ENCODE data around the gene TEX22.

The TEX22 gene

DNA sequence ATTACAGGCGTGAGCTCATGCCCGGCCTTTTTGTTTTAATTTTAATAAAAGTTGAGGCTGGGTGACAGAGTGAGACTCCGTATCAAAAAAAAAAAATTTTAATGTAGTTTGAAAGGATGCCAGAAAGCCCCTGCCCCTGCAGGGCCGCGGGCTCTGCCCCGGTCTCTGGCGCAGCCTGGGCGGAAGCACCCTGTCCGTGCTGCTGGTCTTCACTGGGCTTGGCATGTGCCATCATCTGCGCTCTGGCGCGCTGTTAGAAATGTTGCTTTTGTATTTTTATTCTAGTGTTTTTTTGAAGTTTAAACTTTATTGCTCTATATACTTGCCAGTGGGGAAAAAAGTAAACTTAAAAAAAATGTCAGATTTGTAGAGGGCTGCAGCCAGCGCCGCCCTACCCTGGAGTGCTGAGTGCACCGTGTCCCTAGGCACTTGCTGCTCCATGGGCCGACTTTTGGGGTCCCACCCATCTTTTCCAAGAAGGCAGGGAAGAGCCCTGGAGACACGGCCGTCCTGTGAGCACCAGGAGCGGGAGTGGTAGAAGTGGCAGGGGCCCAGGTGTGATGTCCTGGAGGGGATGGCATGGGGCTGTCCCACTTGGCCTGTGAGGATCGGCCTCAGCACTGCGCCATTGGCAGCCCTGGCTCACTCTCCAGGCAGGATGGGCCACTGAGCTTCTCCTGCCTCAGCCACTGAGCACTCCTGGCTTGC, 25.3 kb downstream of the TEX22 start (continued):
- TF ChIP-seq, protein P1, sequence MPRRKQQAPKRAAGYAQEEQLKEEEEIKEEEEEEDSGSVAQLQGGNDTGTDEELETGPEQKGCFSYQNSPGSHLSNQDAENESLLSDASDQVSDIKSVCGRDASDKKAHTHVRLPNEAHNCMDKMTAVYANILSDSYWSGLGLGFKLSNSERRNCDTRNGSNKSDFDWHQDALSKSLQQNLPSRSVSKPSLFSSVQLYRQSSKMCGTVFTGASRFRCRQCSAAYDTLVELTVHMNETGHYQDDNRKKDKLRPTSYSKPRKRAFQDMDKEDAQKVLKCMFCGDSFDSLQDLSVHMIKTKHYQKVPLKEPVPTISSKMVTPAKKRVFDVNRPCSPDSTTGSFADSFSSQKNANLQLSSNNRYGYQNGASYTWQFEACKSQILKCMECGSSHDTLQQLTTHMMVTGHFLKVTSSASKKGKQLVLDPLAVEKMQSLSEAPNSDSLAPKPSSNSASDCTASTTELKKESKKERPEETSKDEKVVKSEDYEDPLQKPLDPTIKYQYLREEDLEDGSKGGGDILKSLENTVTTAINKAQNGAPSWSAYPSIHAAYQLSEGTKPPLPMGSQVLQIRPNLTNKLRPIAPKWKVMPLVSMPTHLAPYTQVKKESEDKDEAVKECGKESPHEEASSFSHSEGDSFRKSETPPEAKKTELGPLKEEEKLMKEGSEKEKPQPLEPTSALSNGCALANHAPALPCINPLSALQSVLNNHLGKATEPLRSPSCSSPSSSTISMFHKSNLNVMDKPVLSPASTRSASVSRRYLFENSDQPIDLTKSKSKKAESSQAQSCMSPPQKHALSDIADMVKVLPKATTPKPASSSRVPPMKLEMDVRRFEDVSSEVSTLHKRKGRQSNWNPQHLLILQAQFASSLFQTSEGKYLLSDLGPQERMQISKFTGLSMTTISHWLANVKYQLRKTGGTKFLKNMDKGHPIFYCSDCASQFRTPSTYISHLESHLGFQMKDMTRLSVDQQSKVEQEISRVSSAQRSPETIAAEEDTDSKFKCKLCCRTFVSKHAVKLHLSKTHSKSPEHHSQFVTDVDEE (CRISPR knock-in tag; IDR thresholded peaks at IDR 0.05) = no peak

DNA sequence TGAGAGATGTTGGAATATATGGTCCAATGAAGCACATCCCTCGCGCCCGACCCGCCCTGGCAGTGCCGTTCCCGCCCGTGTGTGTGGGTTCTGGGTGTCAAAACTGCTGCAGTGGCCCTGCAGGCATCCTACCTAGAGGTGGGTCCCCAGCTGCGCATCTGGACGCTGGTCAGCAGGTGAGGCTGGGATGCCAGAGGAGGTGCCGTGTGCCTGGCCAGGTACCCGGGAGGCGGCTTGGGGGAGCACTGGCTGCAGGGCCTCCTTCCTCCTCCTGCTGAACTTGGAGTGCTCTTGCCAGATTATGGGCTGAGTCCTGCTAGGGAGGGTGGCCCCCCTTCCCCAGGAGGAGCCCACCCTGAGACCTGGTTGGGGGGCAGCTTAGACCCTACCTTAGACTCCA, 26.5 kb downstream of the TEX22 start:
- ATAC-seq = no peak
- TF ChIP-seq, protein P2, sequence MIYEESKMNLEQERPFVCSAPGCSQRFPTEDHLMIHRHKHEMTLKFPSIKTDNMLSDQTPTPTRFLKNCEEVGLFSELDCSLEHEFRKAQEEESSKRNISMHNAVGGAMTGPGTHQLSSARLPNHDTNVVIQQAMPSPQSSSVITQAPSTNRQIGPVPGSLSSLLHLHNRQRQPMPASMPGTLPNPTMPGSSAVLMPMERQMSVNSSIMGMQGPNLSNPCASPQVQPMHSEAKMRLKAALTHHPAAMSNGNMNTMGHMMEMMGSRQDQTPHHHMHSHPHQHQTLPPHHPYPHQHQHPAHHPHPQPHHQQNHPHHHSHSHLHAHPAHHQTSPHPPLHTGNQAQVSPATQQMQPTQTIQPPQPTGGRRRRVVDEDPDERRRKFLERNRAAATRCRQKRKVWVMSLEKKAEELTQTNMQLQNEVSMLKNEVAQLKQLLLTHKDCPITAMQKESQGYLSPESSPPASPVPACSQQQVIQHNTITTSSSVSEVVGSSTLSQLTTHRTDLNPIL (CRISPR knock-in tag; IDR thresholded peaks at IDR 0.05; ENCODE audit: low read depth) = no peak
- TF ChIP-seq ISL1 (CRISPR knock-in tag; IDR thresholded peaks at IDR 0.05) (no peak), GLIS3 (CRISPR knock-in tag; IDR thresholded peaks at IDR 0.05) (no peak), CSDC2 (CRISPR knock-in tag; IDR thresholded peaks at IDR 0.05) (no peak), OSR1 (CRISPR knock-in tag; IDR thresholded peaks at IDR 0.05) (no peak), ARNTL (CRISPR knock-in tag; IDR thresholded peaks at IDR 0.05; ENCODE audit: borderline replicate concordance, low read depth) (no peak), ESRRG (CRISPR knock-in tag; IDR thresholded peaks at IDR 0.05) (no peak), ZNF8 (CRISPR knock-in tag; IDR thresholded peaks at IDR 0.05) (no peak), ZFP30 (CRISPR knock-in tag; IDR thresholded peaks at IDR 0.05) (no peak), ZFP3 (CRISPR knock-in tag; IDR thresholded peaks at IDR 0.05) (no peak), BACH2 (CRISPR knock-in tag; IDR thresholded peaks at IDR 0.05; ENCODE audit: borderline replicate concordance) (no peak)
- TF ChIP-seq, protein P1 (CRISPR knock-in tag; IDR thresholded peaks at IDR 0.05) = no peak
- TF ChIP-seq, protein P3, sequence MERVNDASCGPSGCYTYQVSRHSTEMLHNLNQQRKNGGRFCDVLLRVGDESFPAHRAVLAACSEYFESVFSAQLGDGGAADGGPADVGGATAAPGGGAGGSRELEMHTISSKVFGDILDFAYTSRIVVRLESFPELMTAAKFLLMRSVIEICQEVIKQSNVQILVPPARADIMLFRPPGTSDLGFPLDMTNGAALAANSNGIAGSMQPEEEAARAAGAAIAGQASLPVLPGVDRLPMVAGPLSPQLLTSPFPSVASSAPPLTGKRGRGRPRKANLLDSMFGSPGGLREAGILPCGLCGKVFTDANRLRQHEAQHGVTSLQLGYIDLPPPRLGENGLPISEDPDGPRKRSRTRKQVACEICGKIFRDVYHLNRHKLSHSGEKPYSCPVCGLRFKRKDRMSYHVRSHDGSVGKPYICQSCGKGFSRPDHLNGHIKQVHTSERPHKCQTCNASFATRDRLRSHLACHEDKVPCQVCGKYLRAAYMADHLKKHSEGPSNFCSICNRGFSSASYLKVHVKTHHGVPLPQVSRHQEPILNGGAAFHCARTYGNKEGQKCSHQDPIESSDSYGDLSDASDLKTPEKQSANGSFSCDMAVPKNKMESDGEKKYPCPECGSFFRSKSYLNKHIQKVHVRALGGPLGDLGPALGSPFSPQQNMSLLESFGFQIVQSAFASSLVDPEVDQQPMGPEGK (CRISPR knock-in tag; IDR thresholded peaks at IDR 0.05; ENCODE audit: borderline replicate concordance) = no peak

DNA sequence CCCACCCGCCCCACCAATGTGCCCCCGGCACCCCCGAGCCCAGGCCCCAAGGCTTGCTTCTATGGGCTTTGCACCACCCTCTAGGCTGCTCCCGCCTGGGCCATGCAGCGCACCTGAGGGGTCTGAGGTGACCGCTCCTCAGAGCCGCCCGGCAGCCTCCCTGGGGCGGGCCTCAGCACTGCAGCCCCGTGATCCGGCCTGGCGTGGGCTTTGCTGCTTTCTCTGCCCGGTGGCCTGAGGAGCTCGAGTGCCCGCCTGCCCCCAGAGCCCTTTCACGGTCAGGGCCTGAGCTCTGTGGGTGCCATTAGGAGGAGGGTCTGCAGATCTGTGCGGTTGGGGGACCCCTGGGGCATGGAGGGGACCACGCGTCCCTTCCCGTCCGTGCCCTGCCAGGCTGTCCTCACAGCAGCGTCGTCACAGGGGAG, 27.5 kb downstream of the TEX22 start:
- no peak for ATAC-seq
- TF ChIP-seq CSDC2 (CRISPR knock-in tag; IDR thresholded peaks at IDR 0.05) = no peak
- TF ChIP-seq, protein P2 (CRISPR knock-in tag; IDR thresholded peaks at IDR 0.05; ENCODE audit: low read depth) = no peak
- TF ChIP-seq, protein P4, sequence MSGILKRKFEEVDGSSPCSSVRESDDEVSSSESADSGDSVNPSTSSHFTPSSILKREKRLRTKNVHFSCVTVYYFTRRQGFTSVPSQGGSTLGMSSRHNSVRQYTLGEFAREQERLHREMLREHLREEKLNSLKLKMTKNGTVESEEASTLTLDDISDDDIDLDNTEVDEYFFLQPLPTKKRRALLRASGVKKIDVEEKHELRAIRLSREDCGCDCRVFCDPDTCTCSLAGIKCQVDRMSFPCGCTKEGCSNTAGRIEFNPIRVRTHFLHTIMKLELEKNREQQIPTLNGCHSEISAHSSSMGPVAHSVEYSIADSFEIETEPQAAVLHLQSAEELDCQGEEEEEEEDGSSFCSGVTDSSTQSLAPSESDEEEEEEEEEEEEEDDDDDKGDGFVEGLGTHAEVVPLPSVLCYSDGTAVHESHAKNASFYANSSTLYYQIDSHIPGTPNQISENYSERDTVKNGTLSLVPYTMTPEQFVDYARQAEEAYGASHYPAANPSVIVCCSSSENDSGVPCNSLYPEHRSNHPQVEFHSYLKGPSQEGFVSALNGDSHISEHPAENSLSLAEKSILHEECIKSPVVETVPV (CRISPR knock-in tag; IDR thresholded peaks at IDR 0.05) = no peak
- no peak for TF ChIP-seq SNAI2 (CRISPR knock-in tag; IDR thresholded peaks at IDR 0.05)
- TF ChIP-seq, protein P1 (CRISPR knock-in tag; IDR thresholded peaks at IDR 0.05) = no peak
- TF ChIP-seq ZFP3 (CRISPR knock-in tag; IDR thresholded peaks at IDR 0.05) = no peak
- no peak for TF ChIP-seq ZNF565 (CRISPR knock-in tag; conservative IDR thresholded peaks at IDR 0.05; ENCODE audit: low read depth)
- no peak for TF ChIP-seq RARB (CRISPR knock-in tag; IDR thresholded peaks at IDR 0.05)
- TF ChIP-seq, protein P3 (CRISPR knock-in tag; IDR thresholded peaks at IDR 0.05; ENCODE audit: borderline replicate concordance) = no peak
